SK-N-SH treated with all-trans-retinoic acid at 6 μM for 48 hours (cell line): ENCODE measurements around the gene DNAJC6.

Experiments used
- ATAC-seq: fragments of 200-7000 bp; cut with Tn5 transposase; 3 replicates; pipeline ENCODE4 v1.9.1; 2020; ENCODE audit warnings: mild to moderate bottlenecking, moderate library complexity
- ARNTL ChIP-seq: fragments of 450-650 bp; formaldehyde crosslinking; IDR thresholded peaks from 2 replicates; pipeline ENCODE4 v1.5.0; 2020; ENCODE audit warnings: low read depth, mild to moderate bottlenecking, moderate library complexity, borderline replicate concordance
- BACH2 ChIP-seq: fragments of 250-450 bp; sonication (Bioruptor Pico); IDR thresholded peaks from 2 replicates; pipeline ENCODE4 v1.9.0; 2021; ENCODE audit warnings: mild to moderate bottlenecking, borderline replicate concordance
- ESRRG ChIP-seq: fragments of 250-450 bp; sonication (Bioruptor Pico); IDR thresholded peaks from 2 replicates; pipeline ENCODE4 v1.6.1; 2021; ENCODE audit warnings: mild to moderate bottlenecking
- GLIS3 ChIP-seq: fragments of 250-450 bp; sonication (Bioruptor Pico); IDR thresholded peaks from 2 replicates; pipeline ENCODE4 v1.5.0; 2020; ENCODE audit warnings: mild to moderate bottlenecking, moderate library complexity
- OSR1 ChIP-seq: fragments of 250-450 bp; sonication (Bioruptor Pico); IDR thresholded peaks from 2 replicates; pipeline ENCODE4 v1.8.0; 2022; ENCODE audit warnings: moderate library complexity, mild to moderate bottlenecking, inconsistent platforms
- PATZ1 ChIP-seq: fragments of 250-450 bp; sonication (Bioruptor Pico); IDR thresholded peaks from 2 replicates; pipeline ENCODE4 v1.8.0; 2020; ENCODE audit warnings: mild to moderate bottlenecking, moderate library complexity, borderline replicate concordance
- PPARA ChIP-seq: fragments of 250-450 bp; sonication (Bioruptor Pico); IDR thresholded peaks from 2 replicates; pipeline ENCODE4 v1.5.0; 2020; ENCODE audit warnings: mild to moderate bottlenecking, borderline replicate concordance
- RARB ChIP-seq: fragments of 250-450 bp; sonication (Bioruptor Pico); IDR thresholded peaks from 2 replicates; pipeline ENCODE4 v1.8.0; 2021; ENCODE audit warnings: mild to moderate bottlenecking, moderate library complexity
- SNAI2 ChIP-seq: fragments of 250-450 bp; sonication (Bioruptor Pico); IDR thresholded peaks from 2 replicates; pipeline ENCODE4 v1.5.0; 2020; ENCODE audit warnings: mild to moderate bottlenecking, moderate library complexity
- TOX ChIP-seq: fragments of 250-450 bp; sonication (Bioruptor Pico); IDR thresholded peaks from 2 replicates; pipeline ENCODE4 v1.8.0; 2021; ENCODE audit warnings: mild to moderate bottlenecking, moderate library complexity, borderline replicate concordance
- ZFP3 ChIP-seq: fragments of 250-450 bp; sonication (Bioruptor Pico); IDR thresholded peaks from 2 replicates; pipeline ENCODE4 v1.5.0; 2020; ENCODE audit warnings: mild to moderate bottlenecking, moderate library complexity
- ZFP30 ChIP-seq: fragments of 450-650 bp; formaldehyde crosslinking; IDR thresholded peaks from 2 replicates; pipeline ENCODE4 v1.5.0; 2022; ENCODE audit warnings: mild to moderate bottlenecking, moderate library complexity
- ZNF70 ChIP-seq: fragments of 450-650 bp; formaldehyde crosslinking; IDR thresholded peaks from 2 replicates; pipeline ENCODE4 v1.5.0; 2020; ENCODE audit warnings: mild to moderate bottlenecking, moderate library complexity
- TF ChIP-seq, protein P1 (sequence below): fragments of 250-450 bp; sonication (Bioruptor Pico); IDR thresholded peaks from 2 replicates; pipeline ENCODE4 v1.5.0; 2020; ENCODE audit warnings: mild to moderate bottlenecking, moderate library complexity
- TF ChIP-seq, protein P2 (sequence below): fragments of 250-450 bp; sonication (Bioruptor Pico); IDR thresholded peaks from 2 replicates; pipeline ENCODE4 v1.5.1; 2021; ENCODE audit warnings: mild to moderate bottlenecking, moderate library complexity
- TF ChIP-seq, protein P3 (sequence below): fragments of 250-450 bp; sonication (Bioruptor Pico); IDR thresholded peaks from 2 replicates; pipeline ENCODE4 v1.8.0; 2021; ENCODE audit warnings: low read depth, mild to moderate bottlenecking, moderate library complexity, borderline replicate concordance

DNAJC6 gene

DNA sequence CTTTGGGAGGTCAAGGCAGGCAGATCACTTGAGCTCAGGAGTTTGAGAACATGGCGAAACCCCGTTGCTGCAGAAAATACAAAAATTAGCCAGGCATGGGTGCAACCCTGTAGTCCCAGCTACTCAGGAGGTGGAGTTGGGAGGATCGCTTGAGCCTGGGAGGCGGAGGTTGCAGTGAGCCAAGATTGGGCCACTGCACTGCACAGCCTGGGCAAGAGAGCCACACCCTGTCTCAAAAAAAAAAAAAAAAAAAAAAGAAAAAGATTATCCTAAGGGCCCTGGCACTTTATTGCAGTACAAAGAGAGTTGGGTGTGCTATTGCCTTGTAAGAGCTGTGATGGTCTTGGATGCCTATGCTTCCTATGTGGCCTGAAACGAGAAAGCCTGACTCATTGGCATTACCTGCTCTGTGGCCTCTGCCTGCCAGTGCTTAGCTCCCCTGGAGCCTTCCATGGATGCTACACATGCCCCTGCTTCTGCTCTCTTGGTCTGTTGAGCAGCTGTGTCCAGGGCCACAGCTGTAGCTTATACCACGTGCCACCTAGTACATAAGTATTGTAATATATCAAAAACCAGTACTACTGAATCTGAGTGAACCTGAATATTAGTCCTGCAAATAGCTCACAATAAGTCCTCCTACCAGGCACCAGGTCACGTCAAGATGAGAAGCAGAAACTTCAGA, 45.8 kb downstream of the DNAJC6 start:
- ATAC-seq: no peak

DNA sequence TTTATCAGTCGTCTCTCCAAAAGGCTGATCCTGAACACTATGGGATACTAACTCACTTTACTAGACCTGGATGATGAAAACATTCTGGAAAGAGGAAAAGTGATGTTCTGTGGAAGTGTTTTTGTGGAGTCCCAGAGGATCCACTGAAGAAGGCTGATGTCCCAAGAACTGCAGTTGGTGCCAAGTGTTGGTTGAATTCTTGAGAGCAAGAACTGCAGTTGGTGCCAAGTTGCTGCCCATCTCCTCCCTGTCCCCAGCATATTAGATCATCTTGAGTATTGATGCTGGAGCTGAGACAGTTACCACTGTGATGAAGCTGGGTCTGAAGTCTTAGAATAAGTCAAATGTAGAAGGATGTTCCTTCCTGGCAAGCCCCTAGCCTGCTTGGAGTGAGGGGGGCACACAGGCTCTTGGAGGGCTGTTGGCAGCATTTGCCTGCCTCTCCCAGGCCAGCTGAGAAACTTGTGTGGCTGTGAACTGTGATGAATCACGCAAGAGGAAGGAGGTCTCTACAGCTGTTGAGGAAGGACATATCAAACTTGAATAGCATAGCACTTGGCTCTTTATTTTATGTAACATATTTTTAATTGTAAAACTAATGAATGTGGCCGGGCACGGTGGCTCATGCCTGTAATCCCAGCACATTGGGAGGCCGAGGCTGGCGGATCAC, 48.1 kb downstream of the DNAJC6 start:
- TF ChIP-seq ARNTL: no peak
- no peak for ATAC-seq

More for the DNA sequence above, 45.8 kb downstream of the DNAJC6 start:
- no peak for TF ChIP-seq TOX (CRISPR knock-in tag)
- TF ChIP-seq, protein P1, sequence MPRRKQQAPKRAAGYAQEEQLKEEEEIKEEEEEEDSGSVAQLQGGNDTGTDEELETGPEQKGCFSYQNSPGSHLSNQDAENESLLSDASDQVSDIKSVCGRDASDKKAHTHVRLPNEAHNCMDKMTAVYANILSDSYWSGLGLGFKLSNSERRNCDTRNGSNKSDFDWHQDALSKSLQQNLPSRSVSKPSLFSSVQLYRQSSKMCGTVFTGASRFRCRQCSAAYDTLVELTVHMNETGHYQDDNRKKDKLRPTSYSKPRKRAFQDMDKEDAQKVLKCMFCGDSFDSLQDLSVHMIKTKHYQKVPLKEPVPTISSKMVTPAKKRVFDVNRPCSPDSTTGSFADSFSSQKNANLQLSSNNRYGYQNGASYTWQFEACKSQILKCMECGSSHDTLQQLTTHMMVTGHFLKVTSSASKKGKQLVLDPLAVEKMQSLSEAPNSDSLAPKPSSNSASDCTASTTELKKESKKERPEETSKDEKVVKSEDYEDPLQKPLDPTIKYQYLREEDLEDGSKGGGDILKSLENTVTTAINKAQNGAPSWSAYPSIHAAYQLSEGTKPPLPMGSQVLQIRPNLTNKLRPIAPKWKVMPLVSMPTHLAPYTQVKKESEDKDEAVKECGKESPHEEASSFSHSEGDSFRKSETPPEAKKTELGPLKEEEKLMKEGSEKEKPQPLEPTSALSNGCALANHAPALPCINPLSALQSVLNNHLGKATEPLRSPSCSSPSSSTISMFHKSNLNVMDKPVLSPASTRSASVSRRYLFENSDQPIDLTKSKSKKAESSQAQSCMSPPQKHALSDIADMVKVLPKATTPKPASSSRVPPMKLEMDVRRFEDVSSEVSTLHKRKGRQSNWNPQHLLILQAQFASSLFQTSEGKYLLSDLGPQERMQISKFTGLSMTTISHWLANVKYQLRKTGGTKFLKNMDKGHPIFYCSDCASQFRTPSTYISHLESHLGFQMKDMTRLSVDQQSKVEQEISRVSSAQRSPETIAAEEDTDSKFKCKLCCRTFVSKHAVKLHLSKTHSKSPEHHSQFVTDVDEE (CRISPR knock-in tag): no peak
- TF ChIP-seq ESRRG (CRISPR knock-in tag): no peak
- no peak for TF ChIP-seq RARB (CRISPR knock-in tag)
- no peak for TF ChIP-seq BACH2 (CRISPR knock-in tag)
- no peak for TF ChIP-seq PATZ1 (CRISPR knock-in tag)

- no peak for TF ChIP-seq SNAI2 (CRISPR knock-in tag)
- no peak for TF ChIP-seq RARB (CRISPR knock-in tag)
- no peak for TF ChIP-seq ZNF70 (CRISPR knock-in tag)
- TF ChIP-seq, protein P2, sequence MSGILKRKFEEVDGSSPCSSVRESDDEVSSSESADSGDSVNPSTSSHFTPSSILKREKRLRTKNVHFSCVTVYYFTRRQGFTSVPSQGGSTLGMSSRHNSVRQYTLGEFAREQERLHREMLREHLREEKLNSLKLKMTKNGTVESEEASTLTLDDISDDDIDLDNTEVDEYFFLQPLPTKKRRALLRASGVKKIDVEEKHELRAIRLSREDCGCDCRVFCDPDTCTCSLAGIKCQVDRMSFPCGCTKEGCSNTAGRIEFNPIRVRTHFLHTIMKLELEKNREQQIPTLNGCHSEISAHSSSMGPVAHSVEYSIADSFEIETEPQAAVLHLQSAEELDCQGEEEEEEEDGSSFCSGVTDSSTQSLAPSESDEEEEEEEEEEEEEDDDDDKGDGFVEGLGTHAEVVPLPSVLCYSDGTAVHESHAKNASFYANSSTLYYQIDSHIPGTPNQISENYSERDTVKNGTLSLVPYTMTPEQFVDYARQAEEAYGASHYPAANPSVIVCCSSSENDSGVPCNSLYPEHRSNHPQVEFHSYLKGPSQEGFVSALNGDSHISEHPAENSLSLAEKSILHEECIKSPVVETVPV (CRISPR knock-in tag): no peak
- TF ChIP-seq, protein P3, sequence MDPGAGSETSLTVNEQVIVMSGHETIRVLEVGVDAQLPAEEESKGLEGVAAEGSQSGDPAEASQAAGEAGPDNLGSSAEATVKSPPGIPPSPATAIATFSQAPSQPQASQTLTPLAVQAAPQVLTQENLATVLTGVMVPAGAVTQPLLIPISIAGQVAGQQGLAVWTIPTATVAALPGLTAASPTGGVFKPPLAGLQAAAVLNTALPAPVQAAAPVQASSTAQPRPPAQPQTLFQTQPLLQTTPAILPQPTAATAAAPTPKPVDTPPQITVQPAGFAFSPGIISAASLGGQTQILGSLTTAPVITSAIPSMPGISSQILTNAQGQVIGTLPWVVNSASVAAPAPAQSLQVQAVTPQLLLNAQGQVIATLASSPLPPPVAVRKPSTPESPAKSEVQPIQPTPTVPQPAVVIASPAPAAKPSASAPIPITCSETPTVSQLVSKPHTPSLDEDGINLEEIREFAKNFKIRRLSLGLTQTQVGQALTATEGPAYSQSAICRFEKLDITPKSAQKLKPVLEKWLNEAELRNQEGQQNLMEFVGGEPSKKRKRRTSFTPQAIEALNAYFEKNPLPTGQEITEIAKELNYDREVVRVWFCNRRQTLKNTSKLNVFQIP (CRISPR knock-in tag): no peak
- no peak for TF ChIP-seq PPARA (CRISPR knock-in tag)
- TF ChIP-seq GLIS3 (CRISPR knock-in tag): no peak
- no peak for TF ChIP-seq ESRRG (CRISPR knock-in tag)
- TF ChIP-seq ZFP30 (CRISPR knock-in tag): no peak
- TF ChIP-seq, protein P1 (CRISPR knock-in tag): no peak
- ATAC-seq: no peak
These were observed 50.5 kb downstream of the DNAJC6 start for GRCh38 chr1:65359888-65360287.

DNA sequence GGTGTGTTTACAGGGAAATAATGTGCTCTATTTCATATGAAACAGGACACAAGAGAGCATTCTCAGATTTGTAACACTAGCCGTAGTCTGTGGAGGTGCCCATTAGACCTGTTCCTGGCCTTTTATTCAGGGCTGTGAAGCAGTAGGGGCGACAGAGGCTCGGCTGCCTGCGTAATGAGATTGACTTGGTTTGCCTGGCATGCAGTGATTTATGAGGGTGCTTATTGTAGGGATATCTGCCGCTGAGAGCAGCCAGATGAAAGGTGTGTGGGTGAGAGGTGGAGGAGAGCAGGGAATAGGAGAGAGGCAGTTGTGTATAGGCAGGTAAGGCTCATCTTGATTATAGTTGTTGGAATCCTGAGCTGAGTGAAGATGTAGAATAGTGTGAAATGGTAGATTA, 51.3 kb downstream of the DNAJC6 start:
- TF ChIP-seq ZFP3 (CRISPR knock-in tag) (no peak), ESRRG (CRISPR knock-in tag) (no peak), GLIS3 (CRISPR knock-in tag) (no peak), RARB (CRISPR knock-in tag) (no peak), OSR1 (CRISPR knock-in tag) (no peak), PATZ1 (CRISPR knock-in tag) (no peak), BACH2 (CRISPR knock-in tag) (no peak)
- TF ChIP-seq, protein P3 (CRISPR knock-in tag): no peak
- TF ChIP-seq, protein P2 (CRISPR knock-in tag): no peak
- TF ChIP-seq, all 23 proteins: peak for 0
- ATAC-seq: no peak
